ENCODE results near the gene CCL16. TPM values are rescaled to one million over a fixed set of nuclear protein-coding genes. Genes with fewer than 3 reads are reported as not detected.

CCL16 gene
- total RNA-seq = 0.50 TPM
- long read RNA-seq = 0 reads

DNA sequence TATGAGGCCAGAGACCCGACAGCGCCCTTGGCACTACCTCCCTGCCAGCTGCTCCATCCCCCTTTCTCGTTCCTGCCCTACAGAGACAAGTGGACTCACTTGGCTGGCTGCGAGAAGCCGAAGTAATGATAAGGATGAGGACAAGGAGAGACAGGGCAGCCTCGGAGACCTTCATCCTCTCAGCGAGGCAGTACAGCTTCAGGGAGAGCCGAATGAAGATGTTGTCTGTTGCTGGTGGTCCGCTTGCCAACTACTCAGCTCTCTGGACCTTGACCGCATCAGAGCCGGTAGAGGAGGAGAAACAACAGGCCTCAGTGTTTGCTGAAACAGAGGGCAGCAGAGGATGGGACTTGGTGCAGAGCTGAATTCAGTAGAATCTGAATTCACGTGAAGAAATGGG is at the start of gene CCL16:
Gene CCL16, minus strand, starts transcription at position 252 of the 400 bp plus-strand sequence. Its CDS starts 77 bp downstream, at position 175.
- intact Hi-C loops (cut with DNase I) = no loop called here

GRCh38 chr17:36030956-36031355 is 49.7 kb upstream of the CCL16 start:
- no peak overlapping the region for H3K27ac ChIP-seq
- DNase-seq (no peak), ATAC-seq (no peak)
- no peaks in the 10 kb centered on the region for H3K36me3 ChIP-seq
- peaks cover 8% of the 10 kb centered on the region for H3K4me1 ChIP-seq
- intact Hi-C loops (cut with DNase I) = no loop called here
- H3K4me3 ChIP-seq = no peak overlapping the region
- H3K9me3 ChIP-seq = no peaks in the 10 kb centered on the region
- TF ChIP-seq, protein P1, sequence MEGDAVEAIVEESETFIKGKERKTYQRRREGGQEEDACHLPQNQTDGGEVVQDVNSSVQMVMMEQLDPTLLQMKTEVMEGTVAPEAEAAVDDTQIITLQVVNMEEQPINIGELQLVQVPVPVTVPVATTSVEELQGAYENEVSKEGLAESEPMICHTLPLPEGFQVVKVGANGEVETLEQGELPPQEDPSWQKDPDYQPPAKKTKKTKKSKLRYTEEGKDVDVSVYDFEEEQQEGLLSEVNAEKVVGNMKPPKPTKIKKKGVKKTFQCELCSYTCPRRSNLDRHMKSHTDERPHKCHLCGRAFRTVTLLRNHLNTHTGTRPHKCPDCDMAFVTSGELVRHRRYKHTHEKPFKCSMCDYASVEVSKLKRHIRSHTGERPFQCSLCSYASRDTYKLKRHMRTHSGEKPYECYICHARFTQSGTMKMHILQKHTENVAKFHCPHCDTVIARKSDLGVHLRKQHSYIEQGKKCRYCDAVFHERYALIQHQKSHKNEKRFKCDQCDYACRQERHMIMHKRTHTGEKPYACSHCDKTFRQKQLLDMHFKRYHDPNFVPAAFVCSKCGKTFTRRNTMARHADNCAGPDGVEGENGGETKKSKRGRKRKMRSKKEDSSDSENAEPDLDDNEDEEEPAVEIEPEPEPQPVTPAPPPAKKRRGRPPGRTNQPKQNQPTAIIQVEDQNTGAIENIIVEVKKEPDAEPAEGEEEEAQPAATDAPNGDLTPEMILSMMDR (IDR thresholded peaks at IDR 0.05) = no peak
- no peaks in the 10 kb centered on the region for H3K27me3 ChIP-seq (ENCODE audit: low read depth)

More for the DNA sequence above, at the start of gene CCL16:
- Histone ChIP-seq H3K27ac (no peak within 1 kb of the TSS), H3K4me3 (no peak within 1 kb of the TSS), H3K9me3 (no peaks in the 10 kb centered on the region), H3K4me1 (no peaks in the 10 kb centered on the region), H3K27me3 (ENCODE audit: low read depth) (no peaks in the 10 kb centered on the region), H3K36me3 (no peaks in the 10 kb centered on the region)
- DNase-seq (no peak), ATAC-seq (no peak)
- TF ChIP-seq, protein P1 (IDR thresholded peaks at IDR 0.05) = no peak

DNA sequence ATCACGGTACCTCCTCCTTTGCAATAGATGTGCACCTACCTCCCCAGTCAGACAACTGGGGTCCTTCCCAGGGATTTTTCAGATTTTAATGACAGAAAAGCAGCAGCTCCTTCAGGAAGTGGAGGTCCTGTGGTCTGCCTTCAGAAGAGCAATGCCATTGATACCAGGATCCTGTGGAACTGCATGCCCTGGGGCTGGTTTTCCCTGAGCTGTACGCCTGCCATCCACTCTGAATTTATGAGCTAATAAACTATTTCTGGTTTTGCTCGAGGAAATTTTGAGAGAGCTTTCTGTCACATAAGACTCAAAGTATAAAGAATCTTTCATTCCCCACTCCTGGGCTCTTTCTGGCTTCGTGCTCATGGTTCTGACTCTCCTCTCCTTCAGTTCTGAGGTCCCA is 46.5 kb upstream of the CCL16 start:
- no peaks in the 10 kb centered on the region for H3K27me3 ChIP-seq (ENCODE audit: low read depth)
- H3K9me3 ChIP-seq = no peaks in the 10 kb centered on the region
- H3K27ac ChIP-seq = no peak overlapping the region
- H3K4me1 ChIP-seq = no peaks in the 10 kb centered on the region
- H3K4me3 ChIP-seq = no peak overlapping the region
- DNase-seq (no peak), ATAC-seq (no peak)
- no peaks in the 10 kb centered on the region for H3K36me3 ChIP-seq
- intact Hi-C loops (cut with DNase I) = no loop called here
- TF ChIP-seq, protein P1 (IDR thresholded peaks at IDR 0.05) = no peak

GRCh38 chr17:36024106-36024869 is 43.0 kb upstream of the CCL16 start:
- Histone ChIP-seq H3K4me3 (no peak overlapping the region), H3K4me1 (no peaks in the 10 kb centered on the region), H3K36me3 (no peaks in the 10 kb centered on the region), H3K27ac (no peak overlapping the region), H3K9me3 (no peaks in the 10 kb centered on the region), H3K27me3 (ENCODE audit: low read depth) (no peaks in the 10 kb centered on the region)
- DNase-seq = no peak
- intact Hi-C loops (cut with DNase I) = no loop called here
- ATAC-seq = no peak
- TF ChIP-seq, protein P1 (IDR thresholded peaks at IDR 0.05) = no peak

DNA sequence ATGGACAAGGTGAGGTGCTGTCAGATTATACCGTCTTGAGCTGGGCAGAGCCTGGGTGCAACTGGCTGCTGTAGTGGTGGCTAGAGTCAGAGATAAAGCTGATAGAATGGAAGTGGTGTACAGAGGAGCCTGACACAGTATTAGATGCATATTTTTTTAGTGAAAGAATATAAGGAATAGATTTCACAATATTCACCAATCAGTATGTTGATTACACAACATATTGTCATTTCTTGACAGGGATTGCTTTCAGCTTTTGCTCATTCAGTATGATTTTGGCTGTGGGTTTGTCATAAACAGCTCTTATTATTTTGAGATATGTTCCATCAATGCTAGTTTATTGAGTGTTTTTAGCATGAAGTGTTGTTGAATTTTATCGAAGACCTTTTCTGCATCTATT is 38.1 kb upstream of the CCL16 start:
- Histone ChIP-seq H3K27me3 (ENCODE audit: low read depth) (no peaks in the 10 kb centered on the region), H3K4me1 (peaks cover 12% of the 10 kb centered on the region), H3K4me3 (no peak overlapping the region), H3K36me3 (no peaks in the 10 kb centered on the region), H3K9me3 (no peaks in the 10 kb centered on the region), H3K27ac (no peak overlapping the region)
- intact Hi-C loops (cut with DNase I) = no loop called here
- DNase-seq (no peak), ATAC-seq (no peak)
- TF ChIP-seq, protein P1 (IDR thresholded peaks at IDR 0.05) = no peak

Measured in lower lobe of right lung (tissue), 2 donors.